ENCODE data around the gene GNMT.

GNMT gene

GRCh38 chr6:42935322-42935721 is 25.2 kb upstream of the GNMT start:
- Histone ChIP-seq H3K4me3 (ENCODE audit: low read length) (0 out of 2 replicates have a peak overlapping the region, but pooled peaks have one; percentile 7), H3K36me3 (replicated peaks; ENCODE audit: low read depth, low read length) (peaks cover 86% of the 10 kb centered on the region), H3K79me2 (ENCODE audit: low read length) (peaks cover 90% of the 10 kb centered on the region), H4K20me1 (ENCODE audit: insufficient read depth, low read length) (peaks cover 89% of the 10 kb centered on the region), H3K9me3 (ENCODE audit: insufficient read depth, low read length) (no peaks in the 10 kb centered on the region), H3K27me3 (ENCODE audit: low read depth, low read length) (no peaks in the 10 kb centered on the region), H2AFZ (ENCODE audit: low read depth, low read length) (no peak overlapping the region), H3K9ac (ENCODE audit: low read length) (no peak overlapping the region), H3K4me1 (ENCODE audit: low read length) (peaks cover 62% of the 10 kb centered on the region), H3K27ac (ENCODE audit: low read length) (peak overlapping the region; percentile 27), H3K4me2 (ENCODE audit: low read length) (peak overlapping the region; percentile 11)
- no peak for TF ChIP-seq EZH2phosphoT487 (IDR thresholded peaks at IDR 0.05; ENCODE audit: low read depth)
- TF ChIP-seq, protein P1, sequence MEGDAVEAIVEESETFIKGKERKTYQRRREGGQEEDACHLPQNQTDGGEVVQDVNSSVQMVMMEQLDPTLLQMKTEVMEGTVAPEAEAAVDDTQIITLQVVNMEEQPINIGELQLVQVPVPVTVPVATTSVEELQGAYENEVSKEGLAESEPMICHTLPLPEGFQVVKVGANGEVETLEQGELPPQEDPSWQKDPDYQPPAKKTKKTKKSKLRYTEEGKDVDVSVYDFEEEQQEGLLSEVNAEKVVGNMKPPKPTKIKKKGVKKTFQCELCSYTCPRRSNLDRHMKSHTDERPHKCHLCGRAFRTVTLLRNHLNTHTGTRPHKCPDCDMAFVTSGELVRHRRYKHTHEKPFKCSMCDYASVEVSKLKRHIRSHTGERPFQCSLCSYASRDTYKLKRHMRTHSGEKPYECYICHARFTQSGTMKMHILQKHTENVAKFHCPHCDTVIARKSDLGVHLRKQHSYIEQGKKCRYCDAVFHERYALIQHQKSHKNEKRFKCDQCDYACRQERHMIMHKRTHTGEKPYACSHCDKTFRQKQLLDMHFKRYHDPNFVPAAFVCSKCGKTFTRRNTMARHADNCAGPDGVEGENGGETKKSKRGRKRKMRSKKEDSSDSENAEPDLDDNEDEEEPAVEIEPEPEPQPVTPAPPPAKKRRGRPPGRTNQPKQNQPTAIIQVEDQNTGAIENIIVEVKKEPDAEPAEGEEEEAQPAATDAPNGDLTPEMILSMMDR (IDR thresholded peaks at IDR 0.05; ENCODE audit: low read depth, low read length), result no peak

- no peak overlapping the region for H3K27ac ChIP-seq (ENCODE audit: low read length)
- peaks cover 79% of the 10 kb centered on the region for H4K20me1 ChIP-seq (ENCODE audit: insufficient read depth, low read length)
- H3K4me3 ChIP-seq (ENCODE audit: low read length), result no peak overlapping the region
- no peaks in the 10 kb centered on the region for H3K9me3 ChIP-seq (ENCODE audit: insufficient read depth, low read length)
- no peaks in the 10 kb centered on the region for H3K27me3 ChIP-seq (ENCODE audit: low read depth, low read length)
- H3K4me1 ChIP-seq (ENCODE audit: low read length), result peaks cover 51% of the 10 kb centered on the region
- peaks cover 85% of the 10 kb centered on the region for H3K36me3 ChIP-seq (replicated peaks; ENCODE audit: low read depth, low read length)
- no peak for TF ChIP-seq EZH2phosphoT487 (IDR thresholded peaks at IDR 0.05; ENCODE audit: low read depth)
- TF ChIP-seq, protein P1 (IDR thresholded peaks at IDR 0.05; ENCODE audit: low read depth, low read length), result no peak
- no peak overlapping the region for H3K4me2 ChIP-seq (ENCODE audit: low read length)
- H2AFZ ChIP-seq (ENCODE audit: low read depth, low read length), result no peak overlapping the region
- peaks cover 80% of the 10 kb centered on the region for H3K79me2 ChIP-seq (ENCODE audit: low read length)
- no peak overlapping the region for H3K9ac ChIP-seq (ENCODE audit: low read length)
Measured at GRCh38 chr6:42936398-42936797, 24.2 kb upstream of the GNMT start.

- Histone ChIP-seq H3K9me3 (ENCODE audit: insufficient read depth, low read length) (no peaks in the 10 kb centered on the region), H3K4me2 (ENCODE audit: low read length) (no peak overlapping the region), H3K36me3 (replicated peaks; ENCODE audit: low read depth, low read length) (peaks cover 81% of the 10 kb centered on the region), H4K20me1 (ENCODE audit: insufficient read depth, low read length) (peaks cover 67% of the 10 kb centered on the region), H3K4me1 (ENCODE audit: low read length) (peaks cover 39% of the 10 kb centered on the region), H3K27ac (ENCODE audit: low read length) (no peak overlapping the region), H3K9ac (ENCODE audit: low read length) (no peak overlapping the region), H3K27me3 (ENCODE audit: low read depth, low read length) (no peaks in the 10 kb centered on the region), H3K4me3 (ENCODE audit: low read length) (no peak overlapping the region), H2AFZ (ENCODE audit: low read depth, low read length) (no peak overlapping the region), H3K79me2 (ENCODE audit: low read length) (peaks cover 66% of the 10 kb centered on the region)
- TF ChIP-seq EZH2phosphoT487 (IDR thresholded peaks at IDR 0.05; ENCODE audit: low read depth), result no peak
- TF ChIP-seq, protein P1 (IDR thresholded peaks at IDR 0.05; ENCODE audit: low read depth, low read length), result no peak
Measured at GRCh38 chr6:42937548-42938427, 22.8 kb upstream of the GNMT start.

DNA sequence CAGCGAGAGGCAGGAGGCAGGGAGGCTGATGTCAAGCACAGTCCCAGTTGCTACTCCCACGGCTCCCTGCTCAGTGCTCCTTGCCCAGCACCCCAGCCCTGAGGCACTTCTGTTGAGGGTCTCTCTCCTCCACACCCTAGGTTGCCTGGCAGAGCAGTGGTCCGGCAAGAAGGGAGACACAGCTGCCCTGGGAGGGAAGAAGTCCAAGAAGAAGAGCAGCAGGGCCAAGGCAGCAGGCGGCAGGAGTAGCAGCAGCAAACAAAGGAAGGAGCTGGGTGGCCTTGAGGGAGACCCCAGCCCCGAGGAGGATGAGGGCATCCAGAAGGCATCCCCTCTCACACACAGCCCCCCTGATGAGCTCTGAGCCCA is 22.1 kb upstream of the GNMT start:
- peaks cover 61% of the 10 kb centered on the region for H4K20me1 ChIP-seq (ENCODE audit: insufficient read depth, low read length)
- H3K79me2 ChIP-seq (ENCODE audit: low read length), result peaks cover 60% of the 10 kb centered on the region
- H3K27ac ChIP-seq (ENCODE audit: low read length), result no peak overlapping the region
- no peak overlapping the region for H3K9ac ChIP-seq (ENCODE audit: low read length)
- peaks cover 79% of the 10 kb centered on the region for H3K36me3 ChIP-seq (replicated peaks; ENCODE audit: low read depth, low read length)
- H3K4me1 ChIP-seq (ENCODE audit: low read length), result peaks cover 33% of the 10 kb centered on the region
- no peaks in the 10 kb centered on the region for H3K9me3 ChIP-seq (ENCODE audit: insufficient read depth, low read length)
- H3K27me3 ChIP-seq (ENCODE audit: low read depth, low read length), result no peaks in the 10 kb centered on the region
- TF ChIP-seq, protein P1 (IDR thresholded peaks at IDR 0.05; ENCODE audit: low read depth, low read length), result no peak
- TF ChIP-seq EZH2phosphoT487 (IDR thresholded peaks at IDR 0.05; ENCODE audit: low read depth), result no peak
- no peak overlapping the region for H3K4me3 ChIP-seq (ENCODE audit: low read length)
- H2AFZ ChIP-seq (ENCODE audit: low read depth, low read length), result no peak overlapping the region
- H3K4me2 ChIP-seq (ENCODE audit: low read length), result no peak overlapping the region
